ENCODE results near the gene ZNF664. TPM values are rescaled to one million over a fixed set of nuclear protein-coding genes. Genes with fewer than 3 reads are reported as not detected.

Gene ZNF664
- 102 TPM in 2 replicates for total RNA-seq (2014; rRNA removed; shearing (Covaris generic))

GRCh38 chr12:123972457-123973401 lies at the start of gene ZNF664, which contains the start of gene CCDC92:
Gene ZNF664, plus strand, starts transcription at chr12:123973215. Its CDS starts 38,930 bp downstream, at chr12:124012145.
Gene CCDC92, minus strand, starts transcription at chr12:123972831. Its CDS starts 28,526 bp downstream, at chr12:123944305.
- peaks cover 13% of the 10 kb centered on the region for H3K4me1 ChIP-seq
- peak within 1 kb of the TSS; percentile 82 for H3K4me3 ChIP-seq
- H3K9me3 ChIP-seq (replicated peaks): no peaks in the 10 kb centered on the region
- DNase-seq: peak; percentile 93
- H3K27me3 ChIP-seq: no peaks in the 10 kb centered on the region
- H3K36me3 ChIP-seq: peaks cover 10% of the 10 kb centered on the region
- H3K27ac ChIP-seq: peak within 1 kb of the TSS; percentile 31; the same call in 1 of the 2 replicates

- no peaks in the 10 kb centered on the region for H3K36me3 ChIP-seq
- H3K9me3 ChIP-seq (replicated peaks): no peaks in the 10 kb centered on the region
- no peak overlapping the region for H3K27ac ChIP-seq
- DNase-seq: no peak
- H3K4me1 ChIP-seq: peaks cover 5% of the 10 kb centered on the region; the same call in 1 of the 2 replicates
- no peak overlapping the region for H3K4me3 ChIP-seq
- H3K27me3 ChIP-seq: no peaks in the 10 kb centered on the region
Observed at GRCh38 chr12:123923927-123924326, 49.1 kb upstream of the ZNF664 start.

- H3K4me1 ChIP-seq: peaks cover 11% of the 10 kb centered on the region
- no peak for DNase-seq
- no peaks in the 10 kb centered on the region for H3K27me3 ChIP-seq
- H3K4me3 ChIP-seq: no peak overlapping the region
- H3K36me3 ChIP-seq: no peaks in the 10 kb centered on the region
- H3K9me3 ChIP-seq (replicated peaks): no peaks in the 10 kb centered on the region
- H3K27ac ChIP-seq: no peak overlapping the region
Observed at GRCh38 chr12:123924539-123924938, 48.5 kb upstream of the ZNF664 start.

GRCh38 chr12:123928274-123928865 lies 44.6 kb upstream of the ZNF664 start:
- H3K27ac ChIP-seq: no peak overlapping the region
- no peaks in the 10 kb centered on the region for H3K27me3 ChIP-seq
- H3K4me1 ChIP-seq: peaks cover 21% of the 10 kb centered on the region
- H3K36me3 ChIP-seq: no peaks in the 10 kb centered on the region
- no peaks in the 10 kb centered on the region for H3K9me3 ChIP-seq (replicated peaks)
- DNase-seq: no peak
- H3K4me3 ChIP-seq: no peak overlapping the region

- Histone ChIP-seq H3K36me3 (no peaks in the 10 kb centered on the region), H3K4me1 (peaks cover 21% of the 10 kb centered on the region), H3K27me3 (no peaks in the 10 kb centered on the region), H3K27ac (no peak overlapping the region), H3K9me3 (replicated peaks) (no peaks in the 10 kb centered on the region), H3K4me3 (no peak overlapping the region)
- DNase-seq: no peak
Observed at GRCh38 chr12:123928897-123929296, 44.1 kb upstream of the ZNF664 start.

GRCh38 chr12:123929946-123930583 lies 43.0 kb upstream of the ZNF664 start:
- no peaks in the 10 kb centered on the region for H3K27me3 ChIP-seq
- no peaks in the 10 kb centered on the region for H3K36me3 ChIP-seq
- peaks cover 21% of the 10 kb centered on the region for H3K4me1 ChIP-seq
- peak overlapping the region; percentile 71 for H3K27ac ChIP-seq
- peak; percentile 91 to 96 for DNase-seq
- no peak overlapping the region for H3K4me3 ChIP-seq
- no peaks in the 10 kb centered on the region for H3K9me3 ChIP-seq (replicated peaks)

- DNase-seq: no peak
Observed at GRCh38 chr12:123931686-123932321, 41.2 kb upstream of the ZNF664 start.

GRCh38 chr12:123933214-123933613 lies 39.8 kb upstream of the ZNF664 start:
- Histone ChIP-seq H3K27ac (no peak overlapping the region), H3K4me1 (peaks cover 21% of the 10 kb centered on the region), H3K36me3 (no peaks in the 10 kb centered on the region), H3K27me3 (no peaks in the 10 kb centered on the region), H3K9me3 (replicated peaks) (no peaks in the 10 kb centered on the region), H3K4me3 (no peak overlapping the region)
- no peak for DNase-seq

More at GRCh38 chr12:123931686-123932321, 41.2 kb upstream of the ZNF664 start:
- no peaks in the 10 kb centered on the region for H3K36me3 ChIP-seq
- peaks cover 21% of the 10 kb centered on the region for H3K4me1 ChIP-seq
- H3K4me3 ChIP-seq: no peak overlapping the region
- no peaks in the 10 kb centered on the region for H3K9me3 ChIP-seq (replicated peaks)
- no peaks in the 10 kb centered on the region for H3K27me3 ChIP-seq
- no peak overlapping the region for H3K27ac ChIP-seq

GRCh38 chr12:123934016-123934620 lies 38.9 kb upstream of the ZNF664 start:
- H3K27ac ChIP-seq: no peak overlapping the region
- H3K4me1 ChIP-seq: peaks cover 14% of the 10 kb centered on the region
- no peaks in the 10 kb centered on the region for H3K27me3 ChIP-seq
- DNase-seq: no peak
- H3K4me3 ChIP-seq: no peak overlapping the region
- no peaks in the 10 kb centered on the region for H3K36me3 ChIP-seq
- no peaks in the 10 kb centered on the region for H3K9me3 ChIP-seq (replicated peaks)

GRCh38 chr12:123934829-123935228 lies 38.2 kb upstream of the ZNF664 start:
- no peak overlapping the region for H3K27ac ChIP-seq
- DNase-seq: no peak
- no peaks in the 10 kb centered on the region for H3K27me3 ChIP-seq
- H3K9me3 ChIP-seq (replicated peaks): no peaks in the 10 kb centered on the region
- H3K4me1 ChIP-seq: peaks cover 7% of the 10 kb centered on the region
- no peaks in the 10 kb centered on the region for H3K36me3 ChIP-seq
- H3K4me3 ChIP-seq: no peak overlapping the region

GRCh38 chr12:123935956-123936355 lies 37.1 kb upstream of the ZNF664 start:
- Histone ChIP-seq H3K9me3 (replicated peaks) (no peaks in the 10 kb centered on the region), H3K36me3 (no peaks in the 10 kb centered on the region), H3K4me3 (no peak overlapping the region), H3K27ac (no peak overlapping the region), H3K27me3 (no peaks in the 10 kb centered on the region), H3K4me1 (no peaks in the 10 kb centered on the region)
- DNase-seq: no peak

GRCh38 chr12:123936471-123936870 lies 36.5 kb upstream of the ZNF664 start:
- Histone ChIP-seq H3K27ac (no peak overlapping the region), H3K27me3 (no peaks in the 10 kb centered on the region), H3K4me1 (no peaks in the 10 kb centered on the region), H3K36me3 (no peaks in the 10 kb centered on the region), H3K4me3 (no peak overlapping the region), H3K9me3 (replicated peaks) (no peaks in the 10 kb centered on the region)
- DNase-seq: no peak

- Histone ChIP-seq H3K4me1 (no peaks in the 10 kb centered on the region), H3K27ac (no peak overlapping the region), H3K36me3 (no peaks in the 10 kb centered on the region), H3K9me3 (replicated peaks) (no peaks in the 10 kb centered on the region), H3K27me3 (no peaks in the 10 kb centered on the region), H3K4me3 (no peak overlapping the region)
- DNase-seq: no peak
Observed at GRCh38 chr12:123936956-123937706, 35.9 kb upstream of the ZNF664 start.
